GM18519 (cell line): ENCODE results near the gene PLCB4.
"Not testable (repeated sequence)": the region's sequence is repeated elsewhere in the genome, so short reads cannot be mapped to it uniquely, and the experiment has no call there.

Source experiments
- ATAC-seq: cut with Tn5 transposase; IDR thresholded peaks from one replicate; pipeline ENCODE4 v1.9.1; 2021; ENCODE audit warnings: mild to moderate bottlenecking, moderate library complexity; ENCODE audit not compliant: unreplicated experiment, low FRiP score

The PLCB4 gene

DNA sequence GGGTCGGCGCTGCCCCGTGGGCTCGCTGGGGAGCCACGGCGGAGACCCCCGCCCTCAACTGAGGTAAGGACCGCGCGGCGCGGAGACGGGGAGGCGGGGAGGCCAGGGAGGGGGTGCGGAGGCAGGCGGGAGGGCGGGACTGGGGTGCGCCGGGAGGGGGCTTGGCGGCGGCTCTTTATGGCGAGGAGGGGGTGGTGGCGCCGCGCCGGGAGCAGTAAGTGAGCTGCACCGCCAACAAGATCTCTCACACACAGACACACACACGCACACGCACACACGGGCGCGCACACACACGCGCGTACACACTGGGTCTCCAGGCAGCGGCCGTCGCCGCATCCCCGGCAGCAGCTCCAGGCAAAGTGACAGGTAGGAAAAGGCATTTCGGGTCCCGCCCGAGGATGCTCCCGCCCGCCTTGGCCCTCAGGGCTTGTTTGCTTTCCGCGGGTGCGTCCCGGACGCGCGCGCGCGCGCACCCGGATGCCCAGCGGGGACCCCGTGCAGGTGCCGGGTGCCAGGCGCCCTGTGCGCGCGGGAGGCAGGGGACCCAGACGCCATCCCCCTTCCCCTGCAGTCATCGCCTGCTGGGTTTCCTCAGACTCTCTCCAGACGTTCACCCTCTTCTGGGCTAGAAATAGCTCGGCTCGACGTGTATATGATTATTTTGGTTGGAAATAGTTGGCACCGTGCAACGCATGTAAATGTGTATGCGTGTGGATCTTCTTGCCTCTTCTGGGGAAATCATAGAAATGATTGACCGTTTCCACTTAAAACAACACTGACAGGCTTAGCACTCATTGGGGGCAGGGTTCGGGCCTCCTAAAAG lies at the start of gene PLCB4:
PLCB4 (plus strand) TSS at position 247 of the 823 bp plus-strand sequence. CDS start 238,728 bp downstream, outside the sequence.
- ATAC-seq = no peak

DNA sequence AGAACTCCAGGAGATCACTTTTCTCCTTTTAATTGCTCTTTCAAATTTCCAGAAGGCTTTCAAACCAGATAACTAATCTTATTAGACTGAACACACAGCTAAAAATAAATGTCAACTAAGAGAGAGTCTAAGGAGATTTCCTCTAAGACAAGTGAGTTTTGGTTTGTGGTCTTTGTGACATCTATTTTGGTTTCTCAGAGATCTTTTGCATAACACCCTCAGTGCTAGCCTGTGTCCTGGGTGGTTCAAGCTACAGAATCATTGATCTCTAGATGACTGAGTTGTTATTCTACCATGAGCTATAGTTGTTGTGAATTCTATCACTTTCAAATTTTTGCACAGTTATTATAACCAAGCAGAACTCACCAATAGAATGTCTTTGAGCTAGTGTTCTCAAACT lies 49.1 kb upstream of the PLCB4 start:
- ATAC-seq = no peak

DNA sequence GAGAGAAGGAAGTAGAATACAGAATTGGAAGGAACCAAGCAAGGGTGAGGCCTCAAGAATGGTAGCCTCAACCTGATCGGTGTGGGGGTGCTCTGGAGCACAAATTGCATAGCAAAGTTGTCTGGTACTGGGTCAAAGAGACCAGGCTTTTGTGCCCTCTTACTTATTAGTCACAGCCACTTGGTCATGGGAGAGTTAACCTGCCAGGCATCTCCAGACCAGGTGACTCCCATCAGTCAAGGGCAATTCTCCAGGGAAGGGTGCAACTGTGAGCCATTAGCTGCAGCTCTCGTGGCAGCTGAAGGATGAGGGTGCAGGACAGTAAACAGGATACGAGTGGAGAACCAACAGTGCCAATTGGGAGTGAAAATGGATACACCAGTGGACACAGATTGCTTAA lies 47.7 kb upstream of the PLCB4 start:
- no peak for ATAC-seq

GRCh38 chr20:9021699-9022098 lies 47.2 kb upstream of the PLCB4 start:
- ATAC-seq = no peak

- ATAC-seq = no peak
Measured at GRCh38 chr20:9022376-9022775, 46.5 kb upstream of the PLCB4 start.

- ATAC-seq = no peak
Measured at GRCh38 chr20:9024606-9025005, 44.3 kb upstream of the PLCB4 start.

DNA sequence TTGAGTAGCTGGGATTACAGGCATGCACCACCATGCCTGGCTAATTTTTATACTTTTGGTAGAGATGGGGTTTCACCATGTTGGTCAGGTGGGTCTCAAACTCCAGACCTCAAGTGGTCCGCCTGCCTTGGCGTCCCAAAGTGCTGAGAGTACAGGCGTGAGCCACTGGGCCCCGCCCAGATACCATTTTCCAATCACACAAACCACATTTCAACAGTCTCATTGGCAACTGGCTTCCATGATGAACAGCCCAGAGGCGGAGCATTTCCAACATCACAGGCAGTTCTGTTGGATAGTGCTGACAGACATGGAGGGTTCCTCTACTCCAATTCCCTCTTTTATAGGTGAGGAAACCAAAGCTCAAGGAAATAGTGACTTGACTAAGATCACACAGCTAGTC lies 43.9 kb upstream of the PLCB4 start:
- ATAC-seq = no peak

DNA sequence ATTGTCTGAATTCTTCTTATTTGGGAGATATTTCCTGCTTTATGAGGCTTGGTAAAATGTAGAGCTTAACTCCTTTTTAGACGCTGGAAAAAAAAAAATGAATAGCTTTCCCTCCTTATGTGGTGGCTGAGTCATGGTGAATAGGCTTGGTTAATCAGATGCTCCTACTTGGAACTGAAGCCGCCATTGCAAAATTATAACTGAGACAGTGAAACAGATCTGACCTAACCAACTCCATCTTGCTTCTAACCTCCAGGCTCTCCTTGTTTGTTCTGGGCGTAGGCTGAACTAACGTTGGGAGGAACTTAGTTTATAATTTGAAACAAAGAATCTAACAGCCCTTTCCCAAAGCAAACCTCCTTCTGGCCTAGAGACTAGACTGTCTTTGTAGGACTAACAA lies 43.2 kb upstream of the PLCB4 start:
- ATAC-seq = no peak

GRCh38 chr20:9027626-9028025 lies 41.3 kb upstream of the PLCB4 start:
- ATAC-seq = no peak

DNA sequence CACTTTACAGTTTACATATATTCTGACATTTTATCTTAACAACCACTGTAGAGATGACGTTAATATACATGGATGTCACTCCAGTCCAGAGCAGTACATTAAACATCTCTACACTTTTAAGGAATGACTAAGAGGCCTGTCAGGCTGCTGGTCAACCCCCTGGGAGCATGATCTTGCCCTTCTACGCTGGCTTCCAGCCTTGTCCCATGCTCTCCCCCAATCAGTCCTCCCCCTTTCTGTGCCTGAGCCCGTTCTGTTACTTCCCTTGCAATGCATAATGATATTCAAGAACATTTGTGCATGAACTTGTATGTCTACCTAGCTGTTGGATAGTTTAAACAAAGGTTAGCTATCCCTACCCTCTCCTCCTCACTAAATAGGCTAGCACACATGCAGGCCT lies 40.5 kb upstream of the PLCB4 start:
- ATAC-seq = no peak

DNA sequence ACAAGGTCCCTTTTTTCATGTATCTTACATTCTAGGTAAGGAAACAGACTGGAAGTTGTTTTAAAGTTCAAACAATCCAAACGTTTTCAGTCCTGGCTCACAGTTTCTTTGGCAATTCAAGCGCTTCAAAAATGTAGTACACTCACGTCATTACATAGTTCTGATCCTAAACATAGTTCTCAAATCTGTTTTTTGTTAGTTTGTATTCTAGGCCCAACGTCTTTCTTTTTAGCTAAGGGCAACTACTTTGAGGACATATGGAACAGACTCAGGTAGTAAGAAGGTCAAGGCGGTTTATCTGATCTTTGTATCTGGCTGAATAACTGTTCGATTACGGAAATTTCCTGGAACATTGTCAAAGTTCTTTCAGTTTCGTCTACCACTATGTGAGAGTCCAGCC lies 36.9 kb upstream of the PLCB4 start:
- ATAC-seq = no peak

DNA sequence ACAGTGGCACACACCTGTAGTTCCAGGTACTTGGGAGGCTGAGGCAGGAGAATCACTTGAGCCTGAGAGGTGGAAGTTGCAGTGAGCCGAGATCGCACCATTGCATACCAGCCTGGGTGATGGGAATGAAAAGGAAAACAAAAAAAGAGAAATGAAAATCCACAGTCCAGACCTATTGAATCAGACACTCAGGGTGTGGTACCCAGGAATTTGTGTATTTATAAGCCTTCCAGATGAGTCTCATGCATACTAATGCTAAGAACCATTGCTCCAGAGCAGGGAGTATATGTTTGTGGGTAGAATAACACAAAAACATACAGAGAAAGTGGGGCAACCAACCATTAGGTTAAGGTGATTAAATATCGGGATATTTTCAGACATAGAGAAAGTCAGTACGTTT lies 36.1 kb upstream of the PLCB4 start:
- no peak for ATAC-seq

GRCh38 chr20:9035126-9035525 lies 33.8 kb upstream of the PLCB4 start:
- no peak for ATAC-seq

DNA sequence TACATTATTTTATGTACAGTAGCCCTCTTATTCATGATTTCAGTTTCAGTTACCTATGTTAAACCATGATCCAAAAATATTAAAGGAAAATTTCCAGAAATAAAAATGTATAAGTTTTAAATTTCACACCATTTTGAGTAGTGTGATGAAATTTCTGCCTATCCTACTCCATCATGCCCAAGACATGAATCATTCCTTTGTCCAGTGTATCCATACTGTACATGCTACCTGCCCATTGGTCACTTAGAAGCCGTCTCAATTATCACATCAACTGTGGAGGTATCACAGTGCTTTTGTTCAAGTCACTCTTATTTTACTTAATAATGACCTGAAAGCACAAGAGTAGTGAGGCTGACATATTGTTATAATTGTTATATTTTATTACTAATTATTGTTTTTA lies 32.3 kb upstream of the PLCB4 start:
- ATAC-seq = no peak

- no peak for ATAC-seq
Measured at GRCh38 chr20:9038791-9039535, 29.9 kb upstream of the PLCB4 start.

DNA sequence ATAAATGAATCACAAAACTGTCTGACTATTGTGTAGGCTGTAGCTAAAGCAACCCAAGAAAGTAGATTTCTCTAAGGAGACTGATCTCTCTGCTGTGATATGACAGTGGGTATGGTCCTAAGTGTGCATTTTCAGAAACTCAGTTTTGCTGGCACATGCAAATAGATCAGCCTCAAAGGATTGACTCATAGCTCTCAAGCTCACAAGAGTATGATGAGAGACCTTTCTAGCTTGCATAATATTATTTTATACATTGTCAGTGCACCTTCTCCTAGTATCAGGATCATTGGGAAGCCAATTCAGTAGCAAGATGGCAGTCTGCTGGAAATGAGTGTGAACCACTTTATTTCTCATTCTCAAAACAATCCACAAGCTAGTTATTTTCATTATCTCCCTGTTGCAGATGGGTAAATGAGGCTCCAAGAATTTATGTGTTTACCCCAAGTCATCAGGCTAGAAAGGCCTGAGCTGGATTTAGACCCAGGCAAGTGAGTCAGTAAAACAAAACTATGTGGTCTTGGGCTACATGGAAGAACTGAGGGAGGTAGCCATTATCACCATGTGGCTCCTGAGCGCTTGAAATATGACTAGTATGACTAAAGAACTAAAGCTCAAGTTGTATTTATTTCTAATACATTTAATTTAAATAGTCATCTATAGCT lies 27.9 kb upstream of the PLCB4 start:
- no peak for ATAC-seq

GRCh38 chr20:9043364-9043763 lies 25.5 kb upstream of the PLCB4 start:
- ATAC-seq = no peak

DNA sequence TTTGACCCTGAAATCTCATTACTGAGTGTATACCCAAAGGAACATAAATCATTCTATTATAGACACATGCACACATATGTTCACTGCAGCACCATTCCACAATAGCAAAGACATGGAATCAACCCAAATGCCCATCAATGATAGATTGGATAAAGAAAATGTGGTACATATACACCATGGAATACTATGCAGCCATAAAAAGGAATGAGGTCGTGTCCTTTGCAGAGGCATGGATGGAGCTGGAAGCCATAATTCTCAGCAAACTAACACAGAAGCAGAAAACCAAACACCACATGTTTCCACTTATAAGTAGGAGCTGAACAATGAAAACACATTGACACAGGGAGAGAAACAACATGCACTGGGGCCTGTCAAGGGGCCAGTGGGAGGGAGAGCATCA lies 21.0 kb upstream of the PLCB4 start:
- ATAC-seq = not testable (repeated sequence)

- no peak for ATAC-seq
Measured at GRCh38 chr20:9051508-9051907, 17.4 kb upstream of the PLCB4 start.

DNA sequence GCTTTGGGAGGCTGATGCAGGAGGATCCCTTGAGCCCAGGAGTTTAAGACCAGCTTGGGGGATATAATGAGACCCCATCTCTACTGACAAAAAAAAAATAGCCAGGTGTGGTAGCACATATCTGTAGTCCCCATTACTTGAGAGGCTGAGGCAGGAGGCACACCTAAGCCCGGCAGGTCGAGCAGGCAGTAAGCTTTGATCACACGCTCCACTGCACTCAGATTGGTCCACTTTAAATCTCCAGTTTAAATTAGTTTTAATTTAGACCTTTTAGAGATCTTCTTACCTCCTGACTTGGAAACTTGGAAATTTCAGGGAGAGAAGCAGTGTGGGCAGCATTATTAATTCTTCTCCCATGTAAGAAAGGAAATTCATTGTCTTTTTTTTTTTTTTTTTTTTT lies 16.8 kb upstream of the PLCB4 start:
- no peak for ATAC-seq

- ATAC-seq = no peak
Measured at GRCh38 chr20:9053108-9053507, 15.8 kb upstream of the PLCB4 start.
